Peyer's patch (tissue), 4 donors: ENCODE data around the gene AJAP1. TPM values are rescaled to one million over a fixed set of nuclear protein-coding genes. Genes with fewer than 3 reads are reported as not detected.

ENCODE experiments used
- DNase-seq, 3 donors: peaks; one replicate each; pipeline ENCODE4 v3.0.0-alpha.2; 2017 to 2019
- H3K27ac ChIP-seq, 4 donors: fragments of 200-600 bp; sonication (generic); one replicate each; pipeline ENCODE4 v1.5.1; 2016 to 2019
- H3K27me3 ChIP-seq, 2 donors: fragments of 200-600 bp; sonication (generic); one replicate each; pipeline ENCODE4 v1.5.1; 2019
- H3K36me3 ChIP-seq, 3 donors: fragments of 200-600 bp; sonication (generic); one replicate each; pipeline ENCODE4 v1.5.1; 2016 to 2019
- H3K4me1 ChIP-seq, 4 donors: fragments of 200-600 bp; sonication (generic); one replicate each; pipeline ENCODE4 v1.5.1; 2016 to 2019
- H3K4me3 ChIP-seq, 4 donors: fragments of 200-600 bp; sonication (generic); 1 replicate in 3 of 4; 2 replicates in 1 of 4; pipeline ENCODE4 v1.5.1; 2016 to 2019; ENCODE audit warnings: mild to moderate bottlenecking in 1 of 4
- H3K9me3 ChIP-seq, 4 donors: fragments of 200-600 bp; sonication (generic); one replicate each; pipeline ENCODE4 v1.5.1; 2016 to 2019; ENCODE audit warnings: mild to moderate bottlenecking in 1 of 4
- CTCF ChIP-seq, 6 experiments: fragments of 450-650 bp in 4 of 6; fragments of 200-600 bp in 2 of 6; sonication (generic) in 1 of 6; IDR thresholded peaks; one replicate each; pipeline ENCODE4 v1.5.1; 2017 to 2019; ENCODE audit warnings: antibody characterized with exemption in 6 of 6, mild to moderate bottlenecking in 3 of 6, moderate library complexity in 1 of 6
- POLR2A ChIP-seq, 2 donors: fragments of 450-650 bp; IDR thresholded peaks; one replicate each; pipeline ENCODE4 v1.5.1; 2017; ENCODE audit warnings: antibody characterized with exemption in 2 of 2, mild to moderate bottlenecking in 2 of 2, moderate library complexity in 2 of 2
- total RNA-seq, 4 donors: library from RNA; depleted of rRNA; stranded (reverse); fragments of >200 nt; gene quantifications; one replicate each; pipeline ENCODE4 v1.1.0, GENCODE V29; 2016

Gene AJAP1
- total RNA-seq, 4 donors from 2014 or later: 0.09 to 0.35 (median 0.13) TPM; not detected in 1

- Histone ChIP-seq H3K27me3 (peaks cover 0 to 4% of the 10 kb centered on the region in 2 donors), H3K4me3 (no peak overlapping the region), H3K36me3 (no peaks in the 10 kb centered on the region), H3K9me3 (no peaks in the 10 kb centered on the region), H3K4me1 (no peaks in the 10 kb centered on the region), H3K27ac (no peak overlapping the region)
- no peak for DNase-seq
- TF ChIP-seq POLR2A (IDR thresholded peaks at IDR 0.05): no peak
- TF ChIP-seq CTCF (IDR thresholded peaks at IDR 0.05): no peak
These were observed 4.5 kb downstream of the AJAP1 start for GRCh38 chr1:4658643-4659628.

- no peak for TF ChIP-seq POLR2A (IDR thresholded peaks at IDR 0.05)
- TF ChIP-seq CTCF (IDR thresholded peaks at IDR 0.05): no peak
- Histone ChIP-seq H3K27ac (no peak overlapping the region), H3K36me3 (no peaks in the 10 kb centered on the region), H3K9me3 (no peaks in the 10 kb centered on the region), H3K4me3 (no peak overlapping the region), H3K4me1 (no peaks in the 10 kb centered on the region), H3K27me3 (no peaks in the 10 kb centered on the region)
- DNase-seq: no peak
These were observed 6.6 kb downstream of the AJAP1 start for GRCh38 chr1:4660917-4661594.

GRCh38 chr1:4661595-4661917 is 7.1 kb downstream of the AJAP1 start:
- Histone ChIP-seq H3K36me3 (no peaks in the 10 kb centered on the region), H3K4me1 (no peaks in the 10 kb centered on the region), H3K4me3 (no peak overlapping the region), H3K9me3 (no peaks in the 10 kb centered on the region), H3K27ac (no peak overlapping the region), H3K27me3 (no peaks in the 10 kb centered on the region)
- TF ChIP-seq POLR2A (IDR thresholded peaks at IDR 0.05) (no peak), CTCF (IDR thresholded peaks at IDR 0.05) (no peak)
- DNase-seq: no peak

- TF ChIP-seq POLR2A (IDR thresholded peaks at IDR 0.05) (no peak), CTCF (IDR thresholded peaks at IDR 0.05) (no peak)
- no peak overlapping the region for H3K4me3 ChIP-seq
- no peaks in the 10 kb centered on the region for H3K36me3 ChIP-seq
- H3K27me3 ChIP-seq: no peaks in the 10 kb centered on the region
- DNase-seq: no peak
- H3K27ac ChIP-seq: no peak overlapping the region
- no peaks in the 10 kb centered on the region for H3K9me3 ChIP-seq
- no peaks in the 10 kb centered on the region for H3K4me1 ChIP-seq
These were observed 7.8 kb downstream of the AJAP1 start for GRCh38 chr1:4662168-4662567.

GRCh38 chr1:4662723-4663122 is 8.3 kb downstream of the AJAP1 start:
- H3K4me1 ChIP-seq: no peaks in the 10 kb centered on the region
- H3K27me3 ChIP-seq: no peaks in the 10 kb centered on the region
- H3K9me3 ChIP-seq: no peaks in the 10 kb centered on the region
- TF ChIP-seq CTCF (IDR thresholded peaks at IDR 0.05) (no peak), POLR2A (IDR thresholded peaks at IDR 0.05) (no peak)
- no peak overlapping the region for H3K27ac ChIP-seq
- DNase-seq: no peak
- no peak overlapping the region for H3K4me3 ChIP-seq
- H3K36me3 ChIP-seq: no peaks in the 10 kb centered on the region
